Natural killer cell (primary cell): ENCODE data around the gene STEAP1B. TPM values are rescaled to one million over a fixed set of nuclear protein-coding genes. Genes with fewer than 3 reads are reported as not detected.

Source experiments
- ATAC-seq, 3 donors: fragments of 150-1000 bp in 2 of 3; fragments of 200-7000 bp in 1 of 3; cut with Tn5 transposase; 1 replicate in 1 of 3; 2 replicates in 2 of 3; pipeline ENCODE4 v1.10.0; 2021; ENCODE audit warnings: mild to moderate bottlenecking in 2 of 3, moderate library complexity in 2 of 3
- DNase-seq, 2 donors: peaks; one replicate each; pipeline versions ENCODE4 v3.0.0 to v3.0.0-alpha.2; 2013 to 2021; ENCODE audit warnings: mixed read lengths in 1 of 2
- H3K27ac ChIP-seq: one replicate; pipeline ENCODE4 v1.5.1; 2013; ENCODE audit warnings: mild to moderate bottlenecking, low read length
- H3K27me3 ChIP-seq: one replicate; pipeline ENCODE4 v1.6.1; 2013; ENCODE audit warnings: low read length; ENCODE audit not compliant: control insufficient read depth, insufficient read depth
- H3K36me3 ChIP-seq: one replicate; pipeline ENCODE4 v1.6.1; 2013; ENCODE audit warnings: low read length; ENCODE audit not compliant: control insufficient read depth, insufficient read depth
- H3K4me1 ChIP-seq: one replicate; pipeline ENCODE4 v1.6.1; 2013; ENCODE audit warnings: low read length; ENCODE audit not compliant: control insufficient read depth, insufficient read depth
- H3K4me3 ChIP-seq: one replicate; pipeline ENCODE4 v1.5.1; 2013; ENCODE audit warnings: low read length
- H3K9me3 ChIP-seq: one replicate; pipeline ENCODE4 v1.6.1; 2013; ENCODE audit warnings: low read length; ENCODE audit not compliant: control insufficient read depth, insufficient read depth
- H3K27ac Mint-ChIP-seq, 2 donors: one replicate each; pipeline ENCODE4 v1.8.0; 2022; ENCODE audit warnings: mild to moderate bottlenecking in 2 of 2, mixed read lengths in 2 of 2, moderate library complexity in 1 of 2
- H3K27me3 Mint-ChIP-seq, 2 donors: one replicate each; pipeline ENCODE4 v1.8.0; 2022; ENCODE audit warnings: low read depth in 2 of 2, mixed read lengths in 2 of 2
- H3K36me3 Mint-ChIP-seq: one replicate; pipeline ENCODE4 v1.8.0; 2022; ENCODE audit warnings: mixed read lengths
- H3K4me1 Mint-ChIP-seq, 2 donors: one replicate each; pipeline ENCODE4 v1.8.0; 2022; ENCODE audit warnings: mixed read lengths in 2 of 2
- H3K4me3 Mint-ChIP-seq: one replicate; pipeline ENCODE4 v1.8.0; 2022; ENCODE audit warnings: mild to moderate bottlenecking, moderate library complexity, mixed read lengths
- H3K9me3 Mint-ChIP-seq, 2 donors: one replicate each; pipeline ENCODE4 v1.8.0; 2022; ENCODE audit warnings: mixed read lengths in 2 of 2
- WGBS: methylation state at CpG from one replicate; pipeline ENCODE4 v1.1.7; 2013; ENCODE audit warnings: missing lambda C conversion rate; ENCODE audit not compliant: insufficient coverage; 5-methylcytosine and 5-hydroxymethylcytosine counted together
- intact Hi-C: fragments of 100-400 bp; cut with micrococcal nuclease; formaldehyde crosslinking; loops from one replicate; pipeline ENCODE4 v1.14.2; 2022
- total RNA-seq, 4 donors: library from RNA; stranded (reverse); fragments of 120-200 nt in 1 of 4; gene quantifications; one replicate each; pipeline versions ENCODE4 v1.2.3 to v1.2.4, GENCODE V29; 2013 to 2022
- TF ChIP-seq, protein P1 (sequence below): fragments of 200-600 bp; IDR thresholded peaks from one replicate; pipeline ENCODE4 v1.8.0; 2022; ENCODE audit warnings: antibody characterized with exemption

The STEAP1B gene
- total RNA-seq, 3 donors from 2014 or later (not counting 1 experiment from before 2014, with no cell fraction given): 0.31 TPM; not detected in 2

- H3K36me3 Mint-ChIP-seq: no peaks in the 10 kb centered on the region
- no peaks in the 10 kb centered on the region for H3K4me1 Mint-ChIP-seq
- Histone ChIP-seq H3K4me1 (no peaks in the 10 kb centered on the region), H3K9me3 (no peaks in the 10 kb centered on the region), H3K27me3 (no peaks in the 10 kb centered on the region), H3K36me3 (no peaks in the 10 kb centered on the region), H3K27ac (no peak overlapping the region), H3K4me3 (no peak overlapping the region)
- 91% methylated on average over 2 of the region's 2 CpGs for WGBS
- ATAC-seq: no peak
- H3K4me3 Mint-ChIP-seq: no peak overlapping the region
- TF ChIP-seq, protein P1, sequence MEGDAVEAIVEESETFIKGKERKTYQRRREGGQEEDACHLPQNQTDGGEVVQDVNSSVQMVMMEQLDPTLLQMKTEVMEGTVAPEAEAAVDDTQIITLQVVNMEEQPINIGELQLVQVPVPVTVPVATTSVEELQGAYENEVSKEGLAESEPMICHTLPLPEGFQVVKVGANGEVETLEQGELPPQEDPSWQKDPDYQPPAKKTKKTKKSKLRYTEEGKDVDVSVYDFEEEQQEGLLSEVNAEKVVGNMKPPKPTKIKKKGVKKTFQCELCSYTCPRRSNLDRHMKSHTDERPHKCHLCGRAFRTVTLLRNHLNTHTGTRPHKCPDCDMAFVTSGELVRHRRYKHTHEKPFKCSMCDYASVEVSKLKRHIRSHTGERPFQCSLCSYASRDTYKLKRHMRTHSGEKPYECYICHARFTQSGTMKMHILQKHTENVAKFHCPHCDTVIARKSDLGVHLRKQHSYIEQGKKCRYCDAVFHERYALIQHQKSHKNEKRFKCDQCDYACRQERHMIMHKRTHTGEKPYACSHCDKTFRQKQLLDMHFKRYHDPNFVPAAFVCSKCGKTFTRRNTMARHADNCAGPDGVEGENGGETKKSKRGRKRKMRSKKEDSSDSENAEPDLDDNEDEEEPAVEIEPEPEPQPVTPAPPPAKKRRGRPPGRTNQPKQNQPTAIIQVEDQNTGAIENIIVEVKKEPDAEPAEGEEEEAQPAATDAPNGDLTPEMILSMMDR: no peak
- no peaks in the 10 kb centered on the region for H3K9me3 Mint-ChIP-seq
- peaks cover 0 to 7% of the 10 kb centered on the region in 2 donors for H3K27me3 Mint-ChIP-seq
- intact Hi-C loops: no loop called here
- no peak for DNase-seq
- no peak overlapping the region for H3K27ac Mint-ChIP-seq
These were observed 25.3 kb downstream of the STEAP1B start for GRCh38 chr7:22474645-22475044.

DNA sequence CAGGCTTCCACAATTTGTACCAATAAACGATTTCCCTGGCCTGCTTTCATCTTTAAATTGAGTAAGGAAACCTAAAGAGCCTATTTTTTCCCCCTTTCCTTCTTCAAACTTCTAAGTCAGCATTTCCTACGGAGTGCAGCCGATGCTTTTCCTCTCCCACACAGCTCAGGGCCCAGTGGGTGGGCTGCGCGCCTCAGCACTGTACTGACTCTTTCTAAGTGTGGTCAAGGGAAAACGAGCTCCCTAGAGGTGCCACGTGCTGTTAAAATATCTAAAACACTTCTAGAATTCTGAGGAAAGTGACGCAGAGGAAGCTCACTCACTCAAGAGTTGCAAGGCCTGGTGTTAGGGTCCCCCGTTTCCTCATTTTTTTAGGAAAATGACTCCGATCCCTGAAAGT is 29.0 kb downstream of the STEAP1B start:
- Histone ChIP-seq H3K27me3 (no peaks in the 10 kb centered on the region), H3K27ac (no peak overlapping the region), H3K4me3 (no peak overlapping the region), H3K4me1 (no peaks in the 10 kb centered on the region), H3K36me3 (no peaks in the 10 kb centered on the region), H3K9me3 (no peaks in the 10 kb centered on the region)
- Mint-ChIP-seq H3K4me1 (no peaks in the 10 kb centered on the region), H3K27ac (no peak overlapping the region), H3K36me3 (no peaks in the 10 kb centered on the region), H3K27me3 (peaks cover 3 to 7% of the 10 kb centered on the region in 2 donors), H3K9me3 (no peaks in the 10 kb centered on the region), H3K4me3 (no peak overlapping the region)
- TF ChIP-seq, protein P1: no peak
- DNase-seq: no peak
- ATAC-seq: no peak
- intact Hi-C loops: no loop called here
- WGBS: 89% methylated on average over 10 of the region's 10 CpGs

- no peaks in the 10 kb centered on the region for H3K9me3 ChIP-seq
- WGBS: 57% methylated on average over 2 of the region's 3 CpGs
- no peak overlapping the region for H3K27ac ChIP-seq
- Mint-ChIP-seq H3K27me3 (peaks cover 3 to 7% of the 10 kb centered on the region in 2 donors), H3K9me3 (no peaks in the 10 kb centered on the region), H3K4me1 (no peaks in the 10 kb centered on the region), H3K4me3 (no peak overlapping the region), H3K27ac (no peak overlapping the region), H3K36me3 (no peaks in the 10 kb centered on the region)
- H3K36me3 ChIP-seq: no peaks in the 10 kb centered on the region
- no peak for DNase-seq
- no peaks in the 10 kb centered on the region for H3K4me1 ChIP-seq
- no peak for ATAC-seq
- TF ChIP-seq, protein P1: no peak
- no peak overlapping the region for H3K4me3 ChIP-seq
- intact Hi-C loops: no loop called here
- H3K27me3 ChIP-seq: no peaks in the 10 kb centered on the region
These were observed 30.4 kb downstream of the STEAP1B start for GRCh38 chr7:22469371-22470143.

DNA sequence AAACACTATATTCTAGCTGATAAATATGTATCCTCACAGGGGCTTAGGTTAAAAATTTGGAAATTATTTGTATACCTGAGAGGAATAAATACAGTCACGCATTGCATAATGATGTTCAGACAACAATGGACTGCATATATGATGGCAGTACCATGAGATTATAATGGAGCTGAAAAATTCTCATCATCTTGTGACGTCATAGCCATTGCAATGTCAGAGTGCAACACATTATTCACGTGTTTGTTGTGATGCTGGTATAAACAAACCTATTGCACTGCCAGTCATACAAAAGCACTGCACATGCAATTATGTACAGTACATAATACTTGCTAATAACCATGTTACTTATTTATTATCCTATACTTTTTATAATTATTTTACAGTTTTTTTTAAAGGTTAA is 31.4 kb downstream of the STEAP1B start:
- H3K27me3 Mint-ChIP-seq: peaks cover 3 to 7% of the 10 kb centered on the region in 2 donors
- WGBS: 84% methylated on average over 3 of the region's 3 CpGs

More for the DNA sequence above, 31.4 kb downstream of the STEAP1B start:
- Histone ChIP-seq H3K27ac (no peak overlapping the region), H3K9me3 (no peaks in the 10 kb centered on the region), H3K4me3 (no peak overlapping the region), H3K36me3 (no peaks in the 10 kb centered on the region), H3K27me3 (no peaks in the 10 kb centered on the region), H3K4me1 (no peaks in the 10 kb centered on the region)
- Mint-ChIP-seq H3K4me3 (no peak overlapping the region), H3K9me3 (no peaks in the 10 kb centered on the region), H3K36me3 (no peaks in the 10 kb centered on the region), H3K4me1 (no peaks in the 10 kb centered on the region), H3K27ac (no peak overlapping the region)
- TF ChIP-seq, protein P1: no peak
- no peak for ATAC-seq
- no peak for DNase-seq
- intact Hi-C loops: no loop called here
